SK-N-SH treated with all-trans-retinoic acid at 6 μM for 48 hours (cell line): ENCODE measurements around the gene RASD2.
"Not testable (repeated sequence)": the region's sequence is repeated elsewhere in the genome, so short reads cannot be mapped to it uniquely, and the experiment has no call there.

Experiments
- ATAC-seq: fragments of 200-7000 bp; cut with Tn5 transposase; 3 replicates; pipeline ENCODE4 v1.9.1; 2020; ENCODE audit warnings: mild to moderate bottlenecking, moderate library complexity
- ARNTL ChIP-seq: fragments of 450-650 bp; formaldehyde crosslinking; IDR thresholded peaks from 2 replicates; pipeline ENCODE4 v1.5.0; 2020; ENCODE audit warnings: low read depth, mild to moderate bottlenecking, moderate library complexity, borderline replicate concordance
- BACH2 ChIP-seq: fragments of 250-450 bp; sonication (Bioruptor Pico); IDR thresholded peaks from 2 replicates; pipeline ENCODE4 v1.9.0; 2021; ENCODE audit warnings: mild to moderate bottlenecking, borderline replicate concordance
- CSDC2 ChIP-seq: fragments of 250-450 bp; sonication (Bioruptor Pico); IDR thresholded peaks from 2 replicates; pipeline ENCODE4 v1.5.0; 2020; ENCODE audit warnings: mild to moderate bottlenecking, moderate library complexity
- GLIS3 ChIP-seq: fragments of 250-450 bp; sonication (Bioruptor Pico); IDR thresholded peaks from 2 replicates; pipeline ENCODE4 v1.5.0; 2020; ENCODE audit warnings: mild to moderate bottlenecking, moderate library complexity
- ISL1 ChIP-seq: fragments of 250-450 bp; sonication (Bioruptor Pico); IDR thresholded peaks from 2 replicates; pipeline ENCODE4 v2.1.2; 2022; ENCODE audit warnings: mild to moderate bottlenecking, moderate library complexity
- OSR1 ChIP-seq: fragments of 250-450 bp; sonication (Bioruptor Pico); IDR thresholded peaks from 2 replicates; pipeline ENCODE4 v1.8.0; 2022; ENCODE audit warnings: moderate library complexity, mild to moderate bottlenecking, inconsistent platforms
- POU6F1 ChIP-seq: fragments of 250-450 bp; sonication (Bioruptor Pico); IDR thresholded peaks from 2 replicates; pipeline ENCODE4 v1.8.0; 2021; ENCODE audit warnings: low read depth, mild to moderate bottlenecking, moderate library complexity, borderline replicate concordance
- PPARA ChIP-seq: fragments of 250-450 bp; sonication (Bioruptor Pico); IDR thresholded peaks from 2 replicates; pipeline ENCODE4 v1.5.0; 2020; ENCODE audit warnings: mild to moderate bottlenecking, borderline replicate concordance
- RARB ChIP-seq: fragments of 250-450 bp; sonication (Bioruptor Pico); IDR thresholded peaks from 2 replicates; pipeline ENCODE4 v1.8.0; 2021; ENCODE audit warnings: mild to moderate bottlenecking, moderate library complexity
- SNAI2 ChIP-seq: fragments of 250-450 bp; sonication (Bioruptor Pico); IDR thresholded peaks from 2 replicates; pipeline ENCODE4 v1.5.0; 2020; ENCODE audit warnings: mild to moderate bottlenecking, moderate library complexity
- TCF4 ChIP-seq: fragments of 250-450 bp; sonication (Bioruptor Pico); IDR thresholded peaks from 2 replicates; pipeline ENCODE4 v1.8.0; 2021; ENCODE audit warnings: mild to moderate bottlenecking, moderate library complexity, borderline replicate concordance
- TOX ChIP-seq: fragments of 250-450 bp; sonication (Bioruptor Pico); IDR thresholded peaks from 2 replicates; pipeline ENCODE4 v1.8.0; 2021; ENCODE audit warnings: mild to moderate bottlenecking, moderate library complexity, borderline replicate concordance
- ZC3H10 ChIP-seq: fragments of 250-450 bp; sonication (Bioruptor Pico); IDR thresholded peaks from 2 replicates; pipeline ENCODE4 v1.5.1; 2021; ENCODE audit warnings: mild to moderate bottlenecking, moderate library complexity
- ZFP3 ChIP-seq: fragments of 250-450 bp; sonication (Bioruptor Pico); IDR thresholded peaks from 2 replicates; pipeline ENCODE4 v1.5.0; 2020; ENCODE audit warnings: mild to moderate bottlenecking, moderate library complexity
- ZFP30 ChIP-seq: fragments of 450-650 bp; formaldehyde crosslinking; IDR thresholded peaks from 2 replicates; pipeline ENCODE4 v1.5.0; 2022; ENCODE audit warnings: mild to moderate bottlenecking, moderate library complexity
- ZNF565 ChIP-seq: fragments of 450-650 bp; formaldehyde crosslinking; conservative IDR thresholded peaks from 2 replicates; pipeline ENCODE4 v1.5.0; 2020; ENCODE audit warnings: low read depth, mild to moderate bottlenecking, moderate library complexity
- ZNF70 ChIP-seq: fragments of 450-650 bp; formaldehyde crosslinking; IDR thresholded peaks from 2 replicates; pipeline ENCODE4 v1.5.0; 2020; ENCODE audit warnings: mild to moderate bottlenecking, moderate library complexity
- ZNF8 ChIP-seq: fragments of 450-650 bp; formaldehyde crosslinking; IDR thresholded peaks from 2 replicates; pipeline ENCODE4 v1.5.0; 2020; ENCODE audit warnings: mild to moderate bottlenecking, moderate library complexity
- TF ChIP-seq, protein P1 (sequence below): fragments of 250-450 bp; sonication (Bioruptor Pico); IDR thresholded peaks from 2 replicates; pipeline ENCODE4 v1.5.1; 2020; ENCODE audit warnings: low read depth, mild to moderate bottlenecking, moderate library complexity
- TF ChIP-seq, protein P2 (sequence below): fragments of 250-450 bp; sonication (Bioruptor Pico); IDR thresholded peaks from 2 replicates; pipeline ENCODE4 v1.5.1; 2021; ENCODE audit warnings: mild to moderate bottlenecking, moderate library complexity

RASD2 gene

DNA sequence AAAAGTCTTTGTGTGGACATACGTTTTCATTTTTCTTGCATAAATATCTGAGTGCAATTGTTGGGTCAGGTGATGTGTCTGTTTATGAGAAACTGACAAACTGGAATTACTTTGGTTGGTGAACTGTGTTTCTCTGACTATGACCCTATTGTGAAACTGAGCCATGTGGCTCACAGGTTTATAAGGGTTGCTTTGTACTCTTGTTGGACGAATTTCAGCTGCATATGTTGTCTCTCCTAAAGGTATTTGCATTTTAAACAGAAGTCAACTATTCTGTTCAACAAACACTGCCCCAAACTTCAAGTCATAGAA is 34.4 kb upstream of the RASD2 start:
- TF ChIP-seq OSR1 (CRISPR knock-in tag) (no peak), POU6F1 (CRISPR knock-in tag) (no peak), ZNF8 (CRISPR knock-in tag) (no peak), TOX (no peak), TCF4 (CRISPR knock-in tag) (no peak), ZNF70 (CRISPR knock-in tag) (no peak), ZFP30 (no peak), ZFP3 (CRISPR knock-in tag) (no peak)
- TF ChIP-seq, protein P1, sequence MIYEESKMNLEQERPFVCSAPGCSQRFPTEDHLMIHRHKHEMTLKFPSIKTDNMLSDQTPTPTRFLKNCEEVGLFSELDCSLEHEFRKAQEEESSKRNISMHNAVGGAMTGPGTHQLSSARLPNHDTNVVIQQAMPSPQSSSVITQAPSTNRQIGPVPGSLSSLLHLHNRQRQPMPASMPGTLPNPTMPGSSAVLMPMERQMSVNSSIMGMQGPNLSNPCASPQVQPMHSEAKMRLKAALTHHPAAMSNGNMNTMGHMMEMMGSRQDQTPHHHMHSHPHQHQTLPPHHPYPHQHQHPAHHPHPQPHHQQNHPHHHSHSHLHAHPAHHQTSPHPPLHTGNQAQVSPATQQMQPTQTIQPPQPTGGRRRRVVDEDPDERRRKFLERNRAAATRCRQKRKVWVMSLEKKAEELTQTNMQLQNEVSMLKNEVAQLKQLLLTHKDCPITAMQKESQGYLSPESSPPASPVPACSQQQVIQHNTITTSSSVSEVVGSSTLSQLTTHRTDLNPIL (CRISPR knock-in tag), result no peak
- TF ChIP-seq, protein P2, sequence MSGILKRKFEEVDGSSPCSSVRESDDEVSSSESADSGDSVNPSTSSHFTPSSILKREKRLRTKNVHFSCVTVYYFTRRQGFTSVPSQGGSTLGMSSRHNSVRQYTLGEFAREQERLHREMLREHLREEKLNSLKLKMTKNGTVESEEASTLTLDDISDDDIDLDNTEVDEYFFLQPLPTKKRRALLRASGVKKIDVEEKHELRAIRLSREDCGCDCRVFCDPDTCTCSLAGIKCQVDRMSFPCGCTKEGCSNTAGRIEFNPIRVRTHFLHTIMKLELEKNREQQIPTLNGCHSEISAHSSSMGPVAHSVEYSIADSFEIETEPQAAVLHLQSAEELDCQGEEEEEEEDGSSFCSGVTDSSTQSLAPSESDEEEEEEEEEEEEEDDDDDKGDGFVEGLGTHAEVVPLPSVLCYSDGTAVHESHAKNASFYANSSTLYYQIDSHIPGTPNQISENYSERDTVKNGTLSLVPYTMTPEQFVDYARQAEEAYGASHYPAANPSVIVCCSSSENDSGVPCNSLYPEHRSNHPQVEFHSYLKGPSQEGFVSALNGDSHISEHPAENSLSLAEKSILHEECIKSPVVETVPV (CRISPR knock-in tag), result no peak
- ATAC-seq, result no peak

DNA sequence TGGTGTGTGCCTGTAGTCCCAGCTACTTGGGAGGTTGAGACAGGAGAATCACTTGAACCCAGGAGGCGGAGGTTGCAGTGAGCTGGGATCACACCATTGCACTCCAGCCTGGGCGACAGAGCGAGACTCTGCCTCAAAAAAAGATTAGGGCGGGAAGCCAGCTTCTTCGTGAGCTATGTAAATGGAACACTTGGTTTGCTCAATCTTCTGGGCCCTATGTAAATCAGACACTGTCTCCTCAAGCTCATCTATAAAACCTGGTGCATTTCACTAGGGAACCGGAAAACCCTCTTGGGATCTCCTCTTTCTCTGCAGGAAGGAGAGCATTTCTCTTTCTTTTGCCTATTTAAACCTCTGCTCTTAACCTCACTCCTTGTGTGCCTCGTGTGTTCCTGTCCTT is 32.8 kb upstream of the RASD2 start:
- not testable (repeated sequence) for ATAC-seq

- TF ChIP-seq, protein P2 (CRISPR knock-in tag), result no peak
- TF ChIP-seq GLIS3 (CRISPR knock-in tag) (no peak), ZC3H10 (CRISPR knock-in tag) (no peak), ARNTL (no peak), ISL1 (CRISPR knock-in tag) (no peak), SNAI2 (no peak), RARB (CRISPR knock-in tag) (no peak), CSDC2 (no peak), PPARA (no peak), OSR1 (CRISPR knock-in tag) (no peak), BACH2 (CRISPR knock-in tag) (no peak), POU6F1 (CRISPR knock-in tag) (no peak), ZNF565 (CRISPR knock-in tag) (no peak), TCF4 (CRISPR knock-in tag) (no peak), ZNF8 (CRISPR knock-in tag) (no peak)
- ATAC-seq, result no peak
These were observed 31.2 kb upstream of the RASD2 start for GRCh38 chr22:35509451-35509850.

DNA sequence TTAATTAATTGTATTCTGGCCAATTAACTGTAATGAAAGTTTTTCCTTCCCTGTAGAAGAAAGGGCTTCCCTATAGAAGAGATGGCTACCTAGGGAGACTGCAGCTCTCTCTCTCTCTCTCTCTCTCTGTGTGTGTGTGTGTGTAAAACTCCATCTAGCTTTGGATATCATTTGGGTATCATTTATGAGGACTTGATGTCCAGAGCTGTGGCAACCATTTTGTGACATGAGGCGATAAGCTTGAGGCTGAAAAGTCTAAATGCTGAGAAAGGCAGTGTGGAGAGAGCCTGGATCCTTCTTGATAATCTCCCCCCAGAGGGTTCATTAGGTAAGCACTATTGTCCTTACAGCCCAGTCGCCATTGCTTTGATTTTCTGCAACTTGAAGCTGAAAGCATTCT is 30.7 kb upstream of the RASD2 start:
- TF ChIP-seq, protein P2 (CRISPR knock-in tag), result no peak
- TF ChIP-seq SNAI2 (no peak), ISL1 (CRISPR knock-in tag) (no peak), GLIS3 (CRISPR knock-in tag) (no peak), ZC3H10 (CRISPR knock-in tag) (no peak)

More for the DNA sequence above, 30.7 kb upstream of the RASD2 start:
- ATAC-seq, result no peak
